Inflammatory macrophage (primary cell): ENCODE results near the gene HDAC10.
"Not testable (repeated sequence)": the region's sequence is repeated elsewhere in the genome, so short reads cannot be mapped to it uniquely, and the experiment has no call there.

Source experiments
- DNase-seq, 2 donors: peaks; one replicate each; pipeline ENCODE4 v3.0.0-alpha.2; 2020 to 2022

Gene HDAC10

DNA sequence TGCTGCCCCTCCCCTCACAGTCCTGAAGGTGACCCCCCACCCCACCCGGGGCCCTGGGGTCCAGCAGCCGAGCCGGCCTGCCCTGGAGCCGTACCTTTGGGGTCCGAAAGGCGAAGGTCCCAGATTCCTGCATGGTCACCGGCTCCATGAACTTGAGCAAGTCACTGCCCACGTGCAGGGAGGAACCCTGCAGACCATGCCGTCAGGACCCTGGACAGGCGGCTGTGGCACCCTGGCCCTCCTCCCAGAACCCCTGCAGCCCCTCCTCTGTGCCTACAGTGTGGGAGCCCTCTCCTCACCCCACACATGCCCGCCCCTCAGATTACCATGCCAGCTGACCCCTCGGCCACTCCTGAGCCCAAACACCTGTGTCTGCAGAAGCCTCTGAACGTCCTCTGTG lies 33.4 kb upstream of the HDAC10 start:
- no peak for DNase-seq

DNA sequence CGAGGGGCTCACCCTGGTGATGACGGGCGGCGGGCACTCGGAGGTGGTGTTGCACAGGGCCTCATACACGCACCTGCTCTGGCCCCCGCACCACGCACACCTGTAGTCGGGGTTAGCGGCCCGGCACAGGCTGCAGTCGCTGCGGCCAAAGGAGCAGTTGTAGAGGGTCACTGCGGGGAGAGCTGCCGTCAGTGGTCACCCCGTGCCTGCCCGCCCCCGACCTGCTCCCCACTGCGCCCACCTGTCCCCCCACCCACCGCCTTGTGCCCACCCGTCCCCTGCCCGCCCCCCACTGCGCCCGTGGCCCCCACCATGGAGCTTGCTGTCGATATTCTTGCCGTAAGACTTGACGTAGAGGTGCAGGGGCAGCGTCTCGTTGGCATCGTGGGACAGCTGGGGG lies 32.8 kb upstream of the HDAC10 start:
- no peak for DNase-seq

DNA sequence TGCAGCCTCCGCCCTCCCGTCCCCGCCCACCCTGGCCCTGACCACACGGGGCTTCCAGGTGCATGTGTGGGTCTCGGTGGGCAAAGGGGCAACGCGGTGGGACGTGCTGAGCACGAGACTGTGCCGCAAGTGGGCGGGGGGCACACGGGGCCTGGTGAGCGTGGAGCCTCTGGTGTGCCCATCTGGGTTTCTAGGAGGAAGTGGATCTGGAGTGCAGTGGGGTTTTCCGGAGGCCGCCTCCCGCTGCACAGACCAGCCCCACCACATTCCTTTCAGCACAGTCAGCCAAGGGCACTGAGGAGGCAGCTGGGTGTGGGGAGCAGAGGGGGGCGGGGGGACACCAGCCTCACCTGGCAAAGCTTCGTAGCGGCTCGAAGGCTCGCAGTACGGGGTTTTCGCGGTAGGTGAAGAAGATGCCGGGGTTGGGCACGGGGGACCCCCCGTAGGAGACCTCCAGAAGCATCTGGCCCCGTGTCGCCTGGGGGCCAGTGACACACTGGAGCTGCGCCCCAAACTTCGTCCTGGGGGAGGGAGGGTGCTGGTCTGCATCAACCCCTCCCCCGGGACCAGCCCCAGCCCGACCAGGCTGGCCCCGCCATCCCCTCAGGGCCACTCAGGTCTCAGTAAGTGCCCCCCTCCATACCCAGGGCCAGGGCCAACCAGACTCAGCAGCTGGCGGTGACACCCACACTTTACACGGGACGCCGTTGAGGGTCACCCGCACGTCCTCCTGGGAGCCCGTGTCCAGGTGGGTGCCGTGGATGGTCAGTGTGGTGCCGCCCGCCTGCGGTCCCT lies 31.5 kb upstream of the HDAC10 start:
- DNase-seq: no peak

DNA sequence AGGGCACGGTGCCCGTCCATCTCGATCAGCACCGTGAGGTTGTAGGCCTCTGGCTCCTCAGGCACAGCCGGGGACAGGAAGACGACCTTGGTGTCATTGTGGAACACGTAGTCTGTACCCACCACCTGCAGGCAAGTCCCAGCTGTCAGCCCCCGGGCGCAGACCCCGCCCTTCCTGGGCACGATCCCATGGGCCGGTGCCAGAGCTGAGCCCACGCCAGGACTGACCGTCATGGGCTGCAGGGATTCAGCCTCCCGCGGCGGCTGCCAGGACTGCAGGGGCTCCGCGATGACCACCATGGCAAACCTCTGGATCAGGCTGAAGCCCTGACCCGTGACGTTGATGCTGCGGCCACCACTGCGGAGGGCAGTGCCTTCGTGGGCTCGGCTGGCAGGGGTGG lies 30.9 kb upstream of the HDAC10 start:
- DNase-seq: no peak

DNA sequence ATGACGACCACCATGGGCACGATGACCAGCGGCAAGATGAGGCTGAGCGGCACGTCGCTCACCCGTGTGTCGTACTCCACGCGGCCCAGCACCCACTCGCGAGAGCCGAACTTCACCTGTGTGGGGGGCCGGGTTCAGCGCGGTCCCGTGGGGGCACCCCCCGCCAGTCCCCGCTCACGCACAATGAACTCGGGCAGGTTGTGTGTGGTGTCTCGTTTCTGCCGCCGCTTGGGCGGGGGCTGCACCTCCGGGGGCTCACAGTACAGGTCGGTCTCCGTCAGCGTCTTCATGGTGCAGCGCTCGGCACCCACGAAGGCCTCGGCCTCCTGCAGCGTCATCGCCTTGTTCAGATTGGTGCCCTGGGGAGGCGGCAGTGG lies 30.3 kb upstream of the HDAC10 start:
- DNase-seq: no peak

DNA sequence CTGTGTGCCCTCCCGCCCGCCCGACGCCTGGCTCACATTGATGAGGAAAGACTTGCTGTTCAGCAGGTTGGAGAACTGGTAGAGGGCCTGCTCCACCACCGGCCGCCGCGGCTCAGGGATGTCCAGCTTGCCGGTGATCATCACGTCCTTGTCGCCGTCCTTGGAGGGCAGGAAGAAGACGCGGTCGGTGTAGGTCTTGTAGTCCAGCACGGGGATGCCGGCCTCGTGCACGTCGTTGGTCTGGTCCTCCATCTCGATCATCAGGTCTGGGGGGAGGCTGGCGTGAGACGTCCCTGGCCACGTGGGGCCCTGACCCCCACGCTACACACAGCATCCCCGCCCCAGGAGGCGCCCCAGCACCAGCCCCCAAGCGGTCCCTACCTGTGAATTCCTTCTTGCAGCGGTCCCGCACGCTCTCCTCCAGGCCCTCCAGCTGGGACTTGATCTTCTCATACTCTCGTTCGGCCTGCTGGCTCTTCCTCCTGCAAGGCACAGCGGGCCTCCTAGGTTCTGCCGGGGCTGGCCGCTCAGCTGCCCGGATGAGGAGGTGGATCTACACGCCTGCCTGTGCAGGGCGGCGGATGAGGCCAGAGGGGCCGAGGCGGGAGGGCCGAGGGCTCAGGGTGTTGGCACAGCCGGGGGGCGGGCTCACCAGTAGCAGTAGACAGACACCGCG lies 29.8 kb upstream of the HDAC10 start:
- no peak for DNase-seq

DNA sequence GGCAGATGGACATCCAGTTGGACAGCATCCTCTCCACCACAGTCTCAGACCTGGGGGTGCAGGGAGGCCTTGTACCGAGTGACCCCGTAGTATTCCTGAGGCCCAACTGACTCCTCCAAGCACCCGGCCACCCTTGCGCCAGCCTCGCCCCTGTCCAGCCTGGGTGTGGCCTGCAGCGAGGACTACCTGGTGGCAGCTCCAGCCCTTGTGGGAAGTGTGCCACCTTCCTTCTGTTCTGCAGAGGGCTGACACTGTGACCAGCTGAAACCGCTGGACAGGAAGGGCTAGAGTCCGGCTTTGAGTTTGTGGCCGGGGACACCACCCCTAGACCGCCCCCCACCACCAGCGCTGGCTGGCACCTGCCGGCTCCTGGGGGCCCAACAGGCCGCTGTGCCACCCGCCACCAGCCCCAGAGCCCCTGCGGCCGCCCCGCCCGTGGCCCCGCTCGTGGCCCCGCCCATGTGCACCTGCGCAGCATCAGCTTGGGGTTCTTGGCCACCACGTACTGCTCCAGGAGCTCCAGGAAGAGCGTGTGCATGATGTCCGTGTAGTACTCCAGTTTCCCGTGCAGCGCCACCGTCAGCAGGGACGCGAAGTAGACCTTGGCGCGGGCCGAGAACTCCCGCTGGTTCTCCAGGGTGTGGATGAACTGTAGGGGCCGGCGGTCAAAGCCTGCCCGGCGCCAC lies 29.1 kb upstream of the HDAC10 start:
- no peak for DNase-seq

DNA sequence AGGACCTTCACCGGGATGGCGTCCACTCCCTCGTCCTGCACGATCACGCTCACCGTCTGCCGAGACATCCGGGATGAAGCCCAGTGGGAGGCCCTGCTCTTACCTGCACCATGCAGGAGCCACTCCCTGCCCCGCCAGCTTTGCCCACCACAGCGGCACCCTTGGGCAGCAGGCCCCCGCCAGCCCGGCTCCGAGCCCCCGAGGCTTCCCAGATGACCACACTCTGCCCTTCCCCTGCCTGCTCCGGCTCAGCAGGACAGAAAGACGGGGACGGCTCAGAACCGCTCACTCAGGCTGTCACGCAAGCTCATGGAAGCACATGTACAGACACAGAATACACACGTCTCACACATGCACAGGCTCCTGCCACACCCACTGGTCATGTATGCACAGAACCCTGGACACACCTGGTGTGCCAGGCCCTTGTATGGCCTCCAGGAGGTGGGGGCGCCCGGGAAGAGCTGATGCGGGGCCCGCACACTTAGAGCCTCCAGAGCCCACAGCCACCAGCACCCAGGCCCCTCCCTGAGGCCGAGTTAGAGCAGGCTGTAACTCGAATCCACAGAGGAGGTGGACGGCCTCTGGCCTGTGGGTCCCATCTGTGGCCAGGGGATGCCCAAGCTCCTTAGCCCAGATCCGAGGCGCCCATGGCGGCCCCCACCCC lies 28.0 kb upstream of the HDAC10 start:
- no peak for DNase-seq

DNA sequence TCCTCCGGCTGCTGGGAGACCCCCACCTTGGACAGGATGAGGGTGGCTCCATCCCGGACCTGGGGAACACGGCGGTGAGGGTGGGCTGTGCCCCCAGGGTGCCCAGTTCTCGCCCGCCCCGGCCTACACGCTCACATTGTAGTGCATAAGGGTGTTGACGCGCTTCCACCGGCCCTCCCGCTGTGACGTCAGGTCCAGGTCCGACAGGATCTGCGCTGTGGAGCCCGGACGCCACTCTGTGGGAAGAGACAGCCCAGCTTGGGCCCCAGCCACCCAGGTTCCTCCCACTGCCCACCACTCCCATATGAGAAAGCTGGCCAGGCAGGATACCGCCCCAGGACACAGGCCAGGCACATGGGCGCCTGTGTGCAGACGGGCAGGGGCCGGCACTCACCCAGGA lies 27.4 kb upstream of the HDAC10 start:
- no peak for DNase-seq

DNA sequence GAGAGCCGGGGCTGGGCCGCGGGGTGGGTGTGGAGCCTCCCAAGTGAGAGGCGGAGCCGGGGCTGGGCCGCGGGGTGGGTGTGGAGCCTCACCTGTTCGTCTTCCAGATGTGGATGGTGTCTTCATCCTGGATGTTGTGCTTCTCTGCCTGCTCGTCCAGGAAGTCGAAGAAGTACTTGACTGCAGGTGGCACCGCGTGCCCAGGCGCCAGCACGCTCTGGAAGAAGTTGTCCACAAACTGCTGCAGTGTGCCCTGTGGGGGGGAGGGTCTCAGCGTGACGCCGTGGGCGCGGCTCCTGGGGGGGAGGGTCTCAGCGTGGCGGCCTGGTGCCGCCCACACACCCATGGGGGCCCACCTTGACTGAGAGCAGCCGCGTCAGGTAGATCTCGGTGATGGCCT lies 26.7 kb upstream of the HDAC10 start:
- DNase-seq: no peak

DNA sequence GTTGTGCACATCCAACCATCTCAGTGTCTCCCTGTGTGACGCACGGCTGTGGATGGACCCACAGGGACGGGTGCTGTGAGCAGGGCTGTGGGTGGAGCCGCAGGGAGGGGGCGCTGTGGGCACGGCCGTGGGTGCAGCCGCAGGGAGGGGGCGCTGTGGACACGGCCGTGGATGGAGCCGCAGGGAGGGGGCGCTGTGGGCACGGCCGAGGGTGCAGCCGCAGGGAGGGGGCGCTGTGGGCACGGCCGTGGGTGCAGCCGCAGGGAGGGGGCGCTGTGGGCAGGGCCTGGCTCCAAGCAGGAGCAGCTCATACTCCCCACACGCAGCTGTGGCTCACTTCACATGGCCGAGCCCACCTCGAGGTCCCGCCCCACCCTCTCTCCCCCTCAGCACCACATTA lies 25.1 kb upstream of the HDAC10 start:
- peak; percentile 49 to 63 for DNase-seq

DNA sequence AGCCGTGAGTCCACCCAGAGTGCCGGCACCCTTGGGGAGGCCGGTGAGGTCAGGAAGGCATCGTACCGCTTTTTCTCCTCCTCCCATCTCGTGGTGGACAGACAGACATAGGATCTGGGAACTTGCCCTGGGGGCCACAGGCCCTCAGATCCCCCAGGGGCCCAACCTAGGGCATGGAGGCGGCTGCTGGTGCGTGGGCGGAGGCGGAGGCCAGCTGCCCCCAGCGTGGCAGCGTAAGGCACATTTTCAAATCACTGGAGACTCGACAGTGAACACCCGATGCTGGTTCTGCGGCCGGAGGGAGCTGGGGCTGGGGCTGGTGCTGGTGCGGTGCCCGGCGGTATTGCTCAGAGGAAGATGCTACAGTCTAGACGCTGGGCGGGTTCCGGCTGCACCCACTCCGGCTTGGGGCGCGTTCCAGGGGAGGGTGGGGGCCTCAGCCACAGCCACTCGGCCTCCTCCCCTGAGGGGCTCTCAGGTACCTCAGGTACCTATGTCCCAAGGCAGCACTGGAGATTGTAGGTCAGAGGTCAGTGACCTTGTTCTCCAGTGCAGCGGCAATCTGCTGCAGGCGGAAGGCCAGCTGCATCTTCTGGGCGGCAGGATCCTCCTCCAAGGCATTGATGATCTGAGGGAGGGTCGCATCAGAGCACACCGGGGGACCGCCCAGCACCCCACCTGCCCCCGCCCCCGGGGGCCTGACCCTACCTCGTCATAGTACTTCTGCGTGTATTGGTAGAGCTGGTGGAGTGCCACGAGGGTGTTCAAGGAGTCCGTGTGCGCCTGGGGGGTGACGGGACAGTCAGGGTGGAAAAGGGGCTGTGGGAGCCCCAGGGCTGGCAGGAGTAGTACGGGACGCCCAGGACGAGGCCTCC lies 24.4 kb upstream of the HDAC10 start:
- DNase-seq: no peak

DNA sequence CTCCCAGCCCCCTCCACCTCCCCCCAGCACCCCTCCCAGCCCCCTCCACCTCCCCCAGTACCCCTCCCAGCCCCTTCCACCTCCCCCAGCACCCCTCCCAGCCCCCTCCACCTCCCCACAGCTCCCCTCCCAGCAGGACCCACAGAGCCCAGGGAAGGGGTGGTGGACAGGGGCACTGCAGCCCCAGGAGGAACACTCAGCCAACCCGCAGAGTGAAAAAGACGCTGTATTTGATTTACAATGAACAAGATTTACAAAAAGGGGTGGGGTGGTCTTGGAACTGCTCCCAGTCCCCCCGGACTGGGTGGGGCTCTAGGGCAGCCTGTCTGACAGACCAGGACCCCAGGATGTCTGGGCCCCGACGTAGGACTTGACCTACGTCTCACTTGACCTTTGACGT lies 23.7 kb upstream of the HDAC10 start:
- no peak for DNase-seq

DNA sequence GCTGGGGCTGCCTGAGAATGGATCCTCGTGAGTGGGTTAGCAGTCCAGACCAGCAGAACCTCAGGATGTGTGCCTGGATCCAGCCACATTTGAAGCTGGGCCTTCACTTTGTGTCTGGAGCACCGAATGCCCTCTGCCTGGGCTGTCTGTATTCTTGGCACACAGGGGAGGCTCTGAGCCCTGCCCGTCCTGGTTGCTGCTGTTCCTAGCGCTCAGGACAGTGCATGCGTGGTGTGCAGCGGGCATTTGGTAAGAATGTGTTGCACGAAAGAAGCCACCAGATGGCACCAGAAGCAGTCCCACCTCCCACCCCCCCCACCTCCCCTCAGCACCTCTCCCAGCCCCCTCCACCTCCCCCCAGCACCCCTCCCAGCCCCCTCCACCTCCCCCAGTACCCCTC lies 23.2 kb upstream of the HDAC10 start:
- peak; percentile 48 to 55 for DNase-seq

DNA sequence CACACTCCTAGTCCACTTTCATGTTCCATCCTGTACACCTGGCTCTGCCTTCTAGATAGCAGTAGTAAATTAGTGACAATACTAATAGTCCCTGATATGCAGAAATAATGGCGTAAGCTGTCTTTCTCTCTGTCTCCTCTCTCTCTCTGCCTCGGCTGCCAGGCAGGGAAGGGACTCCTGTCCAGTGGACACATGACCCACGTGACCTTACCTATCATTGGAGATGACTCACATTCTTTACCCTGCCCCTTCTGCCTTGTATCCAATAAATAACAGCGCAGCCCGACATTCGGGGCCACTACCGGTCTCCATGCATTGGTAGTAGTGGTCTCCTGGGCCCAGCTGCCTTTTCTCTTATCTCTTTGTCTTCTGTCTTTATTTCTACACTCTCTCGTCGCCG lies 22.7 kb upstream of the HDAC10 start:
- not testable (repeated sequence) for DNase-seq

DNA sequence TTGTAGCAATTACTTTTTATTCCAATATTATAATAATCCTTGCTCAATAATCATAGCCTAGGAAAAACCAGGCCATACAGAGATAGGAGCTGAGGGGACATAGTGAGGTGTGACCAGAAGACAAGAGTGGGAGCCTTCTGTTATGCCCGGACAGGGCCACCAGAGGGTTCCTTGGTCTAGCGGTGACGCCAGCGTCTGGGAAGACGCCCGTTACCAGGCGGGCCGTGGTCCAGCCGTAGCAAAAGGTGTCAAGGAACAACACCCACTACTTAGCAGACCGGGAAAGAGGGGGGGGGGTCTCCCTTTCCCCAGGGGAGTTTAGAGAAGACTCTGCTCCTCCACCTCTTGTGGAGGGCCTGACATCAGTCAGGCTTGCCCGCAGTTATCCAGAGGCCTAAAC lies 22.3 kb upstream of the HDAC10 start:
- DNase-seq: not testable (repeated sequence)

DNA sequence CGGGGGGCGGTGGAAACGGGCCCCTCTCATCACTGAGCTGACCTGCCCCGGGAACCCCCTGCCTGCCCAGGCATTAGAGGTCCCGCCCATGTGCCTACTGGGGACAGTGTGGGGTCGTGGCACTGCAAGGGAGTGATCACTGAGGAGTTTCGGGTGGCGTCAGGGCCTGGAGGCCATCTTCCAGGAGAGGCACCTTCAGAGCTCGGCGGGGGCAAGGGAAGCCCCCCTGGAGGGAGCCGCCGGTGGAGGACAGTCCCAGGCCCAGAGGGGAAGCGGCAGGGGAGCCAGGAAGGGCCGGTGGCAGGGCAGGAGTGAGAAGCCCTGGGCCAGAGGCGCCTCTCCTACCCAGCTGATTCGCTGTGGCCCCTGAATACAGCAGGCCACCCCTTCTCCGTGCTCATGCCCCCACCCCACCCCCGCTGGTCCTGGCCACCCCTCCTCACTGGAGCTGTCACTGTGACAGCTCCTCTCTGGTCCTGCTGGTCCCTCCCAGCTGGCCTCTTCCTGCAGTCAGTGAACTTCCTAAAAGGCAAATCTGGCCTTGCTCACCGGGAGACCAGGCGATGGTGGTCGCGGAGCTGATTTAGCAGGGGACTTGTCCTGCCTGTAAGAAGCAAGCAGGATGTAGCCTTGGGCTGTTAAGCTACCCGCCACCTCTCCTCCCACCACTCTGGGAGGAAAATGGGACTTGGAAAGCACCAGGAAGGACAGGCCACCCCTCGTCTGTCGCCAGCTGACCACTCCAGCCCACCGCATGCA lies 21.2 kb upstream of the HDAC10 start:
- peak in 1 of 2 donors; percentile 9 for DNase-seq

DNA sequence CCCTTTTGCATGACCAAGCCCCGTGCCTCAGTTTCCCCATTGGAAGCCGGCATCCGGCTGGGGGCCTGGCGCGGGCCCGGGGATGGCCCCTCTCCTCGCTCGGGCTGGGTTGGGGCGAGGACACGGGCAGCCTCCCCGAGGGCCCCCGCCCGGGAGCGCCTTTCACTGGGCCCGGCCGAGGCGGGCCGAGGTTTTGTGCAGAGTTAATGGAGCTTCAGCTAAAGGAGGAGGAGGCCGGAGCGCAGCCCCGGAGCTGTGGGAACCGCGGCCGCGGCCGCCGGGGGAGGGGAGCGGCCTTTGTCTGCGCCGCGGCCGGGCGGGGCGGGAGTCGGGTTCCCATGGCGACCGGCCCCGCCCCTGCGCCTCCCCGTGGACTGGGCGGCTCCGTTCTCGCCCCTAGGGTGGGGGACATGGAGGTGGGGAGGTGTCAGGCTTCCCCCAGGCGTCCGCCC lies 20.5 kb upstream of the HDAC10 start:
- peak; percentile 35 to 37 for DNase-seq

DNA sequence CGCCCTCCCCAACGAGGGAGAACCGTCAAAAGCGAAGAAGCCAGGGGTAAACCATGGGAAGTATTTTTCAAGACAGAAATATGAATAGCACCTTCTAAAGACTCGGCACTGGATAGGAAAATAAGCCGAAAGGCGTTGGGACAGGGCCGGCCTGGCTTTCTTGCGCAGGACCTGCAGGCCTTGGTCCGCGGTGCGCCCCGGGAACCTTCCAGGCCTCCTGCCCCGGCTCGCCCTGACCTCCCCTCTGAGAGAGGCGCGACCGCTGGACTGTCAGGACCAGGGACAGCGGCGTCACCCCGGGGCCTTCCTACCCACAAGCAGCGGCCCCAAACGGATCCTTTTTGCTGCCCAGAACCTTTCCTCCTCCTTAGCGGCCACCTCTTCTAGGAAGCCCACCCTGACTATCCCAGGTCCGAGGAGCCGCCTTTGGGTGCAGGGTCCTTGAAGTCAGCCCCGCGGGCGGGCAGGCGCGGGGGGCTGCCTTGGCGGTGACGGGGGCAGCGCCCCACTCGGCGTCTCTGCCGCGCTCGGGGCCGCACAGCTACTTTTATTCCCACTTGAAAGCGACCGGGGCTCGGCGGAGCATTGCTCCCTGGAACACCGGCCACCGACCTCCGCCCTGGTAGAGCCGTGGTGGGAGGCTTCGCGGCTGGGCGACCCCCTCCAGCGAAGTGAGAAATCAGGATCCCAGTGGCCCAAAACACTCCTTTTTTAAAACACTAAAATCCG lies 19.8 kb upstream of the HDAC10 start:
- peak; percentile 55 to 69 for DNase-seq

DNA sequence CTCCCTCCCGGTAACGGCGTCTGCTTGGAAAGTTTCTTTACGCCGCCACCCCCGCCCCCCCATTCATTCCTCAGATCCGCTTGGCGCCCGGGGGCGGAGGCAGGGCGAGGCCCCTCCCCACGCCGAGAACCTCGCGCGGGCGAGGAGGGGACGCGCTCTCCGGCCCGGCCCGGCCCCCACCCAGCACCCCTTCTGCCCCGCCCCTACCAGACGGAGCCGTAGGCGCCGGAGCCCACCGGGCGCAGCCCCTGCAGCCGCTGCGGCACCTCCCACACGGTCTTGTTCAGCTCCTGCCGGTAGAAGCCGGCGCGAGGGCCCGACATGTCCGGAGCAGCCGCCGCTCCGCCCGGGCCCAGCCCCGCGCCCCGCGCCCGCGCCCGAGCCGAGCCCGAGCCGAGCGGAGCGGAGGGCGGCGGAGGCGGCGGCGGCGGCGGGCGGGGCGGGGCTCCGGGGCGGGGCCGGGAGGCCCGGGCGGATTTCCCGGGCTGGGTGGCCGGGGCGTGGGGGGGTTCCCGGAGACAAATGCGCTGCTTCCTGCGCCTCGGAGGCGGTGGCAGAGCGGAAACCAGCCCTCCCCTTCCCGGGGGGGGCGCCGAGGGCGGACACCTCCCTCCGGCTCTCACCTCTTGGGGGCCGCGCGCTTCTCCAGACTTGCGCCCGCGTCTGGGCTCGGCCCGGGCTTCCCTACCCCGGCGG lies 19.1 kb upstream of the HDAC10 start, which contains the start of gene MAPK11:
MAPK11 (minus strand) TSS at position 411 of the 696 bp plus-strand sequence; CDS start at position 323, 88 bp downstream.
- no peak for DNase-seq
